OCI-LY3 (cell line): ENCODE data around the gene LIPC.

Experiments
- H2AFZ ChIP-seq: fragments of 200-600, 300-600 bp; shearing (Covaris generic); 2 replicates; pipeline ENCODE4 v1.6.0; 2014; ENCODE audit warnings: antibody characterized with exemption, low read depth, low read length
- H3K27ac ChIP-seq: fragments of 200-600, 300-600 bp; sonication (generic); 2 replicates; pipeline ENCODE4 v1.5.1; 2014; ENCODE audit warnings: mild to moderate bottlenecking, low read length, moderate library complexity, mixed read lengths
- H3K27me3 ChIP-seq: fragments of 200-600, 300-600 bp; sonication (generic); 2 replicates; pipeline ENCODE4 v1.6.1; 2014; ENCODE audit warnings: low read depth, low read length, mixed read lengths
- H3K36me3 ChIP-seq: fragments of 200-600, 300-600 bp; sonication (generic); replicated peaks from 2 replicates; pipeline ENCODE3; 2014; ENCODE audit warnings: low read depth, low read length, mixed read lengths
- H3K4me1 ChIP-seq: fragments of 300-600, 200-600 bp; sonication (generic); 2 replicates; pipeline ENCODE4 v1.6.1; 2014; ENCODE audit warnings: low read length, mixed read lengths
- H3K4me2 ChIP-seq: fragments of 200-600, 300-600 bp; sonication (generic); 2 replicates; pipeline ENCODE4 v1.6.1; 2014; ENCODE audit warnings: low read length, mixed read lengths
- H3K4me3 ChIP-seq: fragments of 300-600, 200-600 bp; sonication (generic); 2 replicates; pipeline ENCODE4 v1.5.1; 2014; ENCODE audit warnings: antibody characterized with exemption, mild to moderate bottlenecking, low read length, moderate library complexity
- H3K79me2 ChIP-seq: fragments of 300-600, 200-600 bp; shearing (Covaris generic); 2 replicates; pipeline ENCODE4 v1.6.1; 2014; ENCODE audit warnings: mild to moderate bottlenecking, low read length, mixed read lengths
- H3K9ac ChIP-seq: fragments of 300-600, 200-600 bp; shearing (Covaris generic); 2 replicates; pipeline ENCODE4 v1.6.0; 2014; ENCODE audit warnings: mild to moderate bottlenecking, low read length, moderate library complexity
- H3K9me3 ChIP-seq: fragments of 200-600, 300-600 bp; shearing (Covaris generic); 2 replicates; pipeline ENCODE4 v1.6.1; 2014; ENCODE audit warnings: low read length, mixed read lengths; ENCODE audit not compliant: insufficient read depth
- H4K20me1 ChIP-seq: fragments of 200-600, 300-600 bp; sonication (generic); 2 replicates; pipeline ENCODE4 v1.6.1; 2016; ENCODE audit warnings: low read length, mixed read lengths; ENCODE audit not compliant: insufficient read depth
- CTCF ChIP-seq: fragments of 200-600, 300-600 bp; sonication (generic); IDR thresholded peaks from 2 replicates; pipeline ENCODE4 v1.5.1; 2014; ENCODE audit warnings: antibody characterized with exemption, low read length, low read depth
- EZH2phosphoT487 ChIP-seq: fragments of 200-600 bp; shearing (Covaris generic); IDR thresholded peaks from 2 replicates; pipeline ENCODE4 v1.6.1; 2018; ENCODE audit warnings: antibody characterized with exemption, mixed run types, low read depth

LIPC gene

GRCh38 chr15:58497046-58497785, 65.4 kb downstream of the LIPC start:
- Histone ChIP-seq H3K4me3 (no peak overlapping the region), H3K36me3 (no peaks in the 10 kb centered on the region), H3K4me2 (no peak overlapping the region), H3K79me2 (no peaks in the 10 kb centered on the region), H2AFZ (no peak overlapping the region), H4K20me1 (no peaks in the 10 kb centered on the region), H3K9ac (no peak overlapping the region), H3K9me3 (no peaks in the 10 kb centered on the region), H3K27me3 (no peaks in the 10 kb centered on the region), H3K27ac (no peak overlapping the region), H3K4me1 (no peaks in the 10 kb centered on the region)
- no peak for TF ChIP-seq CTCF
- no peak for TF ChIP-seq EZH2phosphoT487

- Histone ChIP-seq H3K9me3 (no peaks in the 10 kb centered on the region), H3K4me2 (no peak overlapping the region), H3K4me1 (no peaks in the 10 kb centered on the region), H4K20me1 (no peaks in the 10 kb centered on the region), H3K4me3 (no peak overlapping the region), H3K79me2 (no peaks in the 10 kb centered on the region), H3K27me3 (no peaks in the 10 kb centered on the region), H2AFZ (no peak overlapping the region), H3K9ac (no peak overlapping the region), H3K27ac (no peak overlapping the region), H3K36me3 (no peaks in the 10 kb centered on the region)
- TF ChIP-seq CTCF (no peak), EZH2phosphoT487 (no peak)
These were observed 67.2 kb downstream of the LIPC start for GRCh38 chr15:58498821-58499580.

GRCh38 chr15:58501006-58501405, 69.2 kb downstream of the LIPC start:
- no peak overlapping the region for H3K27ac ChIP-seq
- no peaks in the 10 kb centered on the region for H3K27me3 ChIP-seq
- H3K9ac ChIP-seq = no peak overlapping the region
- H4K20me1 ChIP-seq = no peaks in the 10 kb centered on the region
- H3K79me2 ChIP-seq = no peaks in the 10 kb centered on the region
- H3K4me3 ChIP-seq = no peak overlapping the region
- no peak overlapping the region for H2AFZ ChIP-seq
- no peak for TF ChIP-seq EZH2phosphoT487
- H3K4me2 ChIP-seq = no peak overlapping the region
- no peaks in the 10 kb centered on the region for H3K9me3 ChIP-seq
- H3K36me3 ChIP-seq = no peaks in the 10 kb centered on the region
- no peaks in the 10 kb centered on the region for H3K4me1 ChIP-seq

GRCh38 chr15:58501636-58502188, 69.9 kb downstream of the LIPC start:
- H3K4me3 ChIP-seq = no peak overlapping the region
- H3K27ac ChIP-seq = no peak overlapping the region
- no peaks in the 10 kb centered on the region for H3K79me2 ChIP-seq
- no peaks in the 10 kb centered on the region for H3K36me3 ChIP-seq
- H3K9me3 ChIP-seq = no peaks in the 10 kb centered on the region
- TF ChIP-seq CTCF = no peak
- TF ChIP-seq EZH2phosphoT487 = no peak
- no peak overlapping the region for H3K9ac ChIP-seq
- H2AFZ ChIP-seq = no peak overlapping the region
- no peaks in the 10 kb centered on the region for H4K20me1 ChIP-seq
- no peak overlapping the region for H3K4me2 ChIP-seq
- no peaks in the 10 kb centered on the region for H3K4me1 ChIP-seq
- H3K27me3 ChIP-seq = no peaks in the 10 kb centered on the region
